NCI-H82 (cell line): ENCODE results near the gene ITGA2B.
"Not testable (repeated sequence)": the region's sequence is repeated elsewhere in the genome, so short reads cannot be mapped to it uniquely, and the experiment has no call there.

Source experiments
- DNase-seq: peaks from one replicate; lab custom pipeline; 2025; lab: John Stamatoyannopoulos, UW

Gene ITGA2B

DNA sequence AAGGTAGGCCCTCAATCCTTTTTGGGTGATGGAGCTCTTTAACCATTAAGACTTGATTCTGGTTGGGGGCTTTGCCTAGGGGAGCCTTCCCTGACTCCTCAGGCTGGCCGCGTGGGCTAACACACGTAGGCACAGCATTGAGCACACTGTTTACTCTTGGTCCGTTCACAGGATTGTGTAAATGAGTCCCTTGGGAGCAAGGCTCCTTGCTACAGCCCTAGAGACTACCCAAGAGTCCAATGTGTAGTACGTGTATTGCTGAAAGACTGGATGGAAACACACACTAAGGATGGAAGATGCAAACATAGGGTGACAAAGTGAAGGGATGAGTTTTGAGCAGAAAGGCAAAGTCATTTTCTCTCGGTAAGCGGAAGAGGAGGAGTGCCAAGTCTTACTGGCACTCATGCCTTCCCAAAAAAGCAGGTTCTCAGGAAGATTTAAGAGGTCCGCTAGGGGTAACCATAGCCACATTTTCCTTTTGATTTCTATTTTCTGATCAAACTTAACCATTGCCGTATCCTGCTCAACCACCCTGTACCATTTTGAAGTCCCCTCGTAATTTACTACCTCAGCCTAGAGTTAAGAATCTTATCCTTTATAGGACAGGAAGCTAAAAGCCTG, 911 bp upstream of the ITGA2B start:
- DNase-seq: peak; percentile 19

DNA sequence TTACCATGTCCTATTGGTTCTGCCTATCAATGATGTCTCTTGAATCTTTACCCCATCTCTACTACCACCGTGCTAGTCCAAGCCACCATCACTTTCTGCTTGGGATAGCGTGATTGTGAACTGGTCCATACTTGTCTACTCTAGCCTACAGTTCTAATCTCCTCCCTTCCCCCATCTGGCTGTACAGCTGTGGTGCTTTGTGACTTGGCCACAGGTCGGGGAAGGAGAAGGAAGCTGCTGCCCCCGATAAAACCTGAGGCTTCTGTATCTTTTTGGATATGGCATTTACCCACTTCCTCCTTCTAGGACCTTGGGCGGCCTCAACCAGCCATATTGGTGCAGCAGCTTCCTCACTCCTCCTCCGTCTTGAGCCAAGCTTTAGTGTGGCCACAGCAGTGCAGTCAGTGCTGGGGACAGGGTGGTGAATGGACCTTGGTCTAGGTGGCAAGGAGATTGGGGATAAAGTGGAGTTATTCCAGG, 314 bp upstream of the ITGA2B start:
- peak; percentile 31 for DNase-seq

DNA sequence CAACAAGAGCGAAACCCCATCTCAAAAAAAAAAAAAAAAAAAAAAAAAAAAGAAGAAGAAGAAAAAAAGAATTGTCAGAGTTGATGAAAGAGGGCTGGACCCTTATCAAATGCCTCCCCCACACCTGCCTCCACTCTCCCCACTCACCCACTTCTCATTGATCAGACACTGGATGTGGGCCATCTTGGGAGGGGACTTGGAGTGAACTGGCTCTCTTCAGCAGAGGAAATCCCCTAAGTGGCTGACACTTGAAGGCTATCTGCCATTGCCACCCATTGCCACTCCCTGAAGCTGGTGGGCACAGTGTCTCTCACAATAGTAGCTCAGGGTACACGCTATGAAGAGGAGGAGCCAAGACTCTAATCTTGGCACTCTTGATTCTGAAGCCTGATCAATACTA, 1.6 kb downstream of the ITGA2B start:
- no peak for DNase-seq

DNA sequence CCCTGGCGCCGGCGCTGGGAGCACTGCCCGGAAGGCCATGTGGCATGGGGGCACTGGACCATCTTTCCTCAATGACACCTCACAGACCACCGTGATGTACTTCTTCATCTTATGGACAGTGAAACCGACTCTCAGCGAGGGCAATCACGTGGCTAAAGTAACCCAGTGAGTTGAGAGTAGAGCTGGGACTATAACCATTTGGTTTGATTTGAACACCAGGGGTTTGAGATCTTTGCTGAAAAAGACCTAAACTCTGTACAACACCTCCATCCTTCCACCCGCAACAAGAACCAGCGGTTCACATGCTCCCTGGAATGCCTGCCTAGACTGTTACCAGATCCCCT, 3.3 kb downstream of the ITGA2B start:
- no peak for DNase-seq

DNA sequence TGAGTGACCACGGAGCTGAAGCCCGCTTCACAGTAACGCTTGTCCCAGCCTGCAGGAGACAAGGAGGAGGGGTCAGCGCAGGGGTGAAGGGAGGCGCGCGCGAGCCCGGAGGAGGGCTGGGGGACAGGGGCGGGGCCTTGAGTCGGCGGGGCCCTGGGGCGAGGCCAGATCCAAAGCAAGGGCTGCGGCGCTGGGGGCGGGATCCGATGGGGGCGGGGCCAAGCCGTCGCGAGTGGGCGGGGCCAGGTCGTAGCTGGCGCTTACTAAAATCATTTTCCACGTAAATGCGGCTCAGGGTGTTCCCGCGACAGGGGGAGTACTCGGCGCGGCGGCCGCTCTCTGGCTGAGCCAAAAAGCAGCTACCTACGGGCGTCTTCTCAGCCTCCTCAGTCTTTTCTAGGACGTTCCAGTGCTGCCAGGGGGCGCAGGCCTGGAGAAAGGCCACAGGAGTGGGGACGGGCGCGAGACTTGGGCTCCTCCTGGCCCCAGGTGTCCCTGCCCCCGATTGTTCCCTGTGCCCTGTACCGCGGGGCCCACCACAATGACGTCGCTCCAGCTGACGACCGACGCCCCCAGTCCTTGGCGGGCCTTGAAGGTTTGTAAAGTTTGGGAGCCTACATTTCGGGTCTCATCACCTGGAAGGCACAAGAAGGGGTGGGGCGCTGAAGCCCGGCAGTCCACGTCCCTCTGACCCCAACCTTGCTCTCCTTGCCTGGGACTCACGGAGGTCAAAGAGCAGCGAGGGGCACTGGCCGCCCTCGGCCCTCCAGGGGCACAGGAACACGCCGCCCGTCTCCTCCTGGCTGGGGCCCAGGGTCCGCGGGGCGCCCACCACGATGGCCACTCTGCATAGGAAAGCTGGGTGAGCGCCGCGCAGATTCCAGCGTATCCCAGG, 3.9 kb downstream of the ITGA2B start:
- peak; percentile 94 for DNase-seq

DNA sequence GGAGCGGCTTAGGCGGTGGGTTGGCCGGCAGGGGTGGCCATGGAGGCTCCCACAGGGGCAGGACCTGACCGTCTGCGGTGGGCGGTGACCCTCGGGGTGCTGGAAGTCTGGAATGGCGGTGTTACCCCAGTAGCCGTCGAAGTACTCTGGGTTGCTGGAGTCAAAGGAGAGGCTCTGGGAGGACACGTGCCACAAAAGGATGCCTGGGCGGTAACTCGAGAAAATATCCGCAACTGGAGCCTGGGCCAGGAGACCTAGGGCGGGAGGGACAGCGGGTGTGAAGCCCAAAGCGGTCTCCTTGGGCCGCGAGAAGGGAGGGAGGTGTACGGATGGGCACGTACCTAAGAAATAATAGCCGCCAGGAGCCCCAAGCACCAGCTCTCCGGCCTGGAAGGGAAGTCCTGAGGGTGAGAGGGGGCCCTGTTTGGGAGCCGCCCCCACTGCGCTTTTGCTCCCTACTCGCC, 4.6 kb downstream of the ITGA2B start:
- no peak for DNase-seq

DNA sequence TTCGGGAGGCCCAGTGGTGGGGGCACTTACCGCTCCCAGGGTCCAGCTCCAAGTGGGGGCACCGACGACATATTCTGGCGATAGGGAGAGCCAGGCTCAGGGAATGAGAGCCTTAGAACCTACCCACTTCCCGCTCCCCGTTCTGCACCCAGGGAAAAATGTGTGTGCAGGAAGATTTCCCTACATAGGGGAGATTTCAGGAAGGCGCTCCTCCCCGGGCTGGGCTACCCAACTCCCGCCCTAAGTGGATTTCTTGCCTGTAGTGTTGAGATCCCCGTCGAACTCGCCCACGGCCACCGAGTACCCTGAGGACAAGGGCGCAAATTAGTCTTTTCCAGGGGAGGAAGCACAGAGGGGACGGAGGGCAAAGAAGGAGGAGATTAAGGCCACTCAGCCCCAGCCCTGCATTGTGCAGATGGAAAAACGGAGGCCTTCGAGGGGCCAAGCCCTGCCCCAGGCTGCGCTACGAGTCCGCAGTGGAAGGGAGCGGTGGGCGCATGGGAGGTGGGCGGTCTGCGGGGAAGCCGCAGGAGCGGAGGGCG, 5.1 kb downstream of the ITGA2B start:
- peak; percentile 57 for DNase-seq

DNA sequence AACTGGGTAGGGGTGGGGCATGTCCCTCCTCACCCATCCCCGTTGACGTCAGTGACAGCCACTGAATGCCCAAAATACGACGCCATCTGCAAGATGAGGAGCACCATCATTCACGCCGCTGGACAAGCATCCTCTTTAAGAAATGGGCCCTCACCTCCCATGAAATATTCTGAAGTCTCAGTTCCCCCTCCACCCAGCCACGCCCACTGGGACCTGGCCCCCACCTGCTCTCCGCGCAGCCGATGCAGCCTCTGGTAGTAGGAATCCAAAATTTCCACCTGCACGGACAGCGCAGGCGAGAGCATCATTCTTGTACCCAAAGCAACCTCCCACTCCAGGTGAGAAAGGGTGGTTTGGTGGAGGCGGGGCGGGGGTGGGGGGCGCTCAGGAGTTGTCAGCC, 5.6 kb downstream of the ITGA2B start:
- DNase-seq: no peak

DNA sequence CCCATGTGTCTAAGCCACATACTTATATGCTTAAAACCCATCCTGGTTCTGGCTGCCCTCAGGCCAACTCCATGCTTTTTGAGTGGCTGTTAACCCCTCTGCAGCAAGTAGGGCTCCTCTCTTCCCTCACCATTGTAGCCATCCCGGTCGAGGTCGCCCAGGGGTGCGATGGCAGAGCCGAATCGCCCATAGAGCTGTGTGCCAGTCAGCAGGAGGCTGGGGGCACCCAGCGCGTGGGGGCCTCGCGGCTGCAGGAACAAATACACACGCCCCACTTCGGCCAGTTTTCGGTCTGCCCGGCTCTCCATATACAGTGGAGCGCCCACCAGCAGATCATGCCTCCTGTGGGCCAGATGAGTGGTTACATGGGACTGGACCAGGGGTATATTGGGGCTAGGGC, 6.1 kb downstream of the ITGA2B start:
- no peak for DNase-seq

DNA sequence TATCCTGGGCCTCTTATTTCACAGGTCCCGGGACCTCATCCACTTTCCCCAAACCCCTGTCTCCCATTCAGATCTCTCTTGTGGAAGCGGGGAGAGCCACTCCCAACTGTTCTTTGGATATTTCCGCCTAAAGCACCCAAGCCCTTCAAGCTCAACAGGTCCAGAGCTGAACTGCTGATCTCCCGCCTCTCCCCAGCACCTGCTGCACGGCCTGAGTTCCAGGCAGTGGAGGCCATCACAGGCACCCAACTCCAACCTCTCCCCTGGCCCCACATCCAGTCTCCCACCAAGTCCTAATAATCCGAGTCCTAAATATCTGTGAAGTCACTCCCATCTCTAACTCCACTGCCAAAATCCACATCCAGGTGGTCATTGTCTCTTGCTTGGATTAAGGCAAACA, 6.5 kb downstream of the ITGA2B start:
- peak; percentile 87 for DNase-seq

DNA sequence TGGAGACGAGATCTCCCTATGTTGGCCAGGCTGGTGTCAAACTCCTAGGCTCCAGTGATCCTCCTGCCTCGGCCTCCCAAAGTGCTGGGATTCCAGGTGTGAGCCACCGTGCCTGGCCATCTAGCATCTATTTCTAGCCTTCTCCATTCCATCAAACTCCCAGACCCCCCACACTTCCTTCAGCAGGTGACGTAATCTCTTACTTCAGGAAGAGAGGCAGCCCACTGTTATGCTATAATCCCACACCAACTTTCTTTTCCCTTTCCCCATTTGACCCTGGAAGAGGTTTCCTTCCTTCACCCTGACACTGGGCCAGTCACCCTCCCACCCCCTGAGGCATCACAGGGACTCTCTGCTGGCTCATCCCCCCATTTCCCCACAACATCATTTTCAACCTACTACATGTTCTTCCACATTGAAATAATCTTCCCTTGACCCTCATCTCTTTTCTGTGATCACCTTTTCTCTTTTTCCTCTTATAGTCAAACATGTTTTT, 7.6 kb downstream of the ITGA2B start:
- no peak for DNase-seq

DNA sequence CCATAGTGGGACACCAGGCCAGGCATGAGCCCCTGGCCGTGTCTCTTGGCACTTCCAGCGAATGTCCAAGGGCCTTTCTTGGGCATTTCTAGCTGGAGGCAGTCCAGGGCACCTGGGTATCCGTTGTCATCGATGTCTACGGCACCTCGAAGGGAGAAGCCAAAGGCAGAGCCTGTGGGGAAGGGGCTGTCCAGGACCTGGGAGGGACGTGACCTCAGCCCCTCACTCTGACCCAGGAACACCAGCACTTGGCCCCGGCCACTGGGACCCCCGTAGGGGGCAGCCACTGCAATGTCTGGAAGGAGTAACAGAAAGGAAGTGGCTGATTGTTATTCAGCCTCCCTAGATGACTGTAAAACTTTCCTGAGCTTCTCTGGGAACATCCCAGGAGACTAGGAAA, 8.7 kb downstream of the ITGA2B start:
- no peak for DNase-seq

DNA sequence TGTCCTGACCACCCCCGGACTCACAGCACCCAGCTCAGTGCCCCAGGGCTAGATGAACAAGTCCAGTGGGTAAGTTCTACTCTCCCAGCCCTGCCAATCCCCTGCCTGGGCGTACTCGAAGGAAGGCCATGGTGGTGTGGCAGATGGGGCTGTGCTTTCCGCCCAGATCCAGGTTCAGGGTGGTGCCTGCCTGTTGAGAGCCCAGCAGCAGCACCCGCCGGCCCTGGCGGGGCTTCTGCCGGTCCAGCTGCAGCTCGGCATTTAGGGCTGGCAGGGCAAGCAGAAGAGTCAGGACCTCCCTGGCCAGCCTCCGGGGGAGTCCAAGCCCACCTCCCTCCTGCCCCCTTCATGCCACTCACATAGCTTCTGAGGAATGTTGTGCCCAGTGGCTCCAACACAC, 9.6 kb downstream of the ITGA2B start:
- no peak for DNase-seq

DNA sequence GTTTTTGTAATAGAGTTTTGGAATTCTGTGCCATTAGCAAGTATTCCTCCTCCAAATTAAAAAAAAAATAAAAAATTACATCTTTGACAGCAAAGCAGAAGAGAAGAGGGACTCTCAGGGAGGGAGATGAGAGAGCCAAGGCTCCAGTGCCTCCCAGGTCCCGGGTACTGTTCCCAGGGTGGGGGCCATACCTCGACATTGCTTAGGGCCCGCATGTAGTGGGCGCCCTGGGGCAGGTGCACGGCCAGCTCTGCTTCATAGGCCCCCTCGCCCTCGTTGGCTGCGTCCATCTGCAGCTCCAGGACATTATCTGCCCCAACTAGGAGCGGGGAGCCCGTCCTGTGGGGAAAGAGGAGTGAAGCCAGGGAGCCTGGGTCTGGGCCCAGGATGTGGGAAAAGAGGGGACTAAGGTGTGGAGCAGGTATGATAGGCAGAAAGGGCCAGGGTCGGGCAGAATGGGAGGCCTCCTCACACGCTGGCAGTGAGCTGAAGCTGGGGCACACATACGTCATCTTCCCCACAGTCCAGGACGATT, 11.2 kb downstream of the ITGA2B start:
- DNase-seq: no peak

DNA sequence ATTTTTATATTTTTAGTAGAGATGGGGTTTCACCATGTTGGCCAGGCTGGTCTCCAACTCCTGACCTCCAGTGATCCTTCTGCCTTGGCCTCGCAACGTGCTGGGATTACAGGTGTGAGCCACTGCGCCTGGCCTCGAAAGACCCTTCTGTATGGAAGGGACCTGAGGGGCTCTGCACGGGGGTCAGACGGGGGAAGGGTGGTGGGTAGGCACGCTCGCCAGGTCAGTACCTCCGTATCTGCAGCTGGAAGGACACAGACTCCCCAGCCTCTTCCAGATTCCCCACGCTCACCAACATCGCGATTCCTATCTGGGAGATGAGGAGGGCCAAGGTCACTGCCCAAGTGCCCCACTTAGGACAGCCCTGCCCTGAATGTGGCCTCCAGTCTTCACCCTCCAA, 12.7 kb downstream of the ITGA2B start:
- DNase-seq: no peak

DNA sequence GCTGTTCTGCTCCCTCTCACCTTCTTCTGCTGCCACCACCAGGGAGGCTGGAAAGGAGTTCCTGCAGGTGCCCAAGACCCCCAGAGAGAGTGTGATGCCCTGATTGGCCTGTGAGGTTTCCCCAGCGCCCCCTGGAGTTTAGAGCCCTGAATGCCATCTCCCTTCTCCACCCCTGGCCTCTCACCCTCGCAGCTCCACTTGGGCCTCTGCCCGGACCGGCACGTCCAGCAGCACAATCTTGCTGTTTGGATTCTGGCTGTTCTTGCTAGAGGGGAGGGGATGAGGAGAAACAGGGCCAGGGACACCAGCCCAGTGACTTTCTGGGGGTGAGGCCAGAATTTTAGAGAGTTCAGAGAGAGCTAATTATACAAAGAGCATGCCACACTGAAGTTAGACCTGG, 13.3 kb downstream of the ITGA2B start:
- peak; percentile 69 for DNase-seq

DNA sequence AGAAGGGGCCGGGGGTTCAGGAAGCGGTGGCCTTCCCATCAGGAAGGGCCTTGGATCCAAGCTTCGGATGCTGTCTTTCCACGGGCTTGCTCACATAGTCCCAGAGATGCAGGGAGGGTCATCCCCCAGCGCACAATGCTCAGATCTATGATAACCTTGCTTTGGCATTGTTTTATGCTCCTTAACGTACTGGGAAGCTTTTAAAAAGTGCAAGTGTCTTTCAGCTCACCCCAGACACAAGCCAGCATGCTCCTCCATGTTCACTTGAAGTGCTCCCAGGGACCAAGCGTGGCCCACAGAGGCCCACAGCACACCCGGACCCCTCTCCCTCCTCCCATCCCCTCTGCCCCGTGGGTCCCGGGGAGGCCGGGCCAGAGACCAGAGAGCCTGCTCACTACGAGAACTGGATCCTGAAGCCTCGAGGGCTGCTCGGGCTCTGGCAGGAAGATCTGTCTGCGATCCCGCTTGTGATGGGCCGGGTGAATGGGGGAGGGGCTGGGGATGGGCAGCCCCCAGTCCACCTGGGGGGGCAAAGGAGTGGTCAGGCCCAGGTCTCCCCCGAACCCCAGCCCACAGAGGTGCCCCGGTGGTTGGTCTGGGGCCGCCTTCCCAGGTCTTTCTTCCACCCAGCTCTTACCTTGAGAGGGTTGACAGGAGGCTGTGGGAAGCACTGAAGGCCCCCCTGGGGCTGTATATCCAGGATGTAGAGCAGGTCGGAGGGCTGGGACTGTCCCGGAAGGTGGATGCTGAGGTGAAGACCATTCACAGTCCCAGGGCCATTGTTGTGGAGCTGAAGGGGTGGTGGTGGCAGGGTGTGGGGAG, 14.0 kb downstream of the ITGA2B start:
- no peak for DNase-seq

DNA sequence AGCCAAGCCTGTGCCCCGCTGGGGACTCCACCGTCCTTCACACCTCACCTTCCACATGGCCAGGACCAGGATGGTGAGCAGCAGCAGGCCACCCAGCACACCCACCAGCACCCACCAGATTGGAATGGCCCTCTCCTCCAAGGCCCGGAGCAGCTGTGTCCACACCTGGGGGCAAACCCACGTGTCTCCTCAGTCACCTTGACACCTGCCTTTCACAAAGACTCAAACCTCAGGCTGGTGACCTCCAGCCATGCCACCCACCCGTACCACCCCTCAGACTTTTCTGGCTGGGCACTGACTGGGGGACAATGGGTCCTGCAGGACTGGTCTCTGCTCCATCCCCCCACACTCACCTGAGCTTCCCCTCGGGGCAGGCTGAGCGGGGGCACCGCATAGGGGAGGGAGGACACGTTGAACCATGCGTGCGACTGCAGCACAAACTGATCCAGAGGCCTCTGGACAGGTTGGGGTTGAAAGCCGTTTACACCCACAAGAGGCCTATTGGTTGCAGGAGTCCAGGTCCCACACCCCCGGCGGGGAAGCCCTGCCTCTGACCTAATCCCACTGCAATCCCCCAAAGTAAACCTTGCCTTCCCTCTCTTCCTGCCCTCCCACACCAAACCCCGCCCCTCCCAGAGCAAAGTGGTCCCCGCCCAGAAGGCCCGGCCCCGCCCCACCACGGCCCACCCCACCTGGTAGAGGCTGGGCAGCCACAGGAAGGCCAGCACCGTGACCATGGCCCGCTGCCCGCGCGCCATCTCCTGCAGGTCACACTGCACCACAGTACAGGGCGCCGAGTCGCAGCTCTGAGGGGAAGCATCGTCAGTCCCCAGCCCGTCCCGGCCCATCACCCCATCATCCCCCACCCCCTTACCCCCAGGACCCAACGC, 14.9 kb downstream of the ITGA2B start:
- DNase-seq: peak; percentile 92

DNA sequence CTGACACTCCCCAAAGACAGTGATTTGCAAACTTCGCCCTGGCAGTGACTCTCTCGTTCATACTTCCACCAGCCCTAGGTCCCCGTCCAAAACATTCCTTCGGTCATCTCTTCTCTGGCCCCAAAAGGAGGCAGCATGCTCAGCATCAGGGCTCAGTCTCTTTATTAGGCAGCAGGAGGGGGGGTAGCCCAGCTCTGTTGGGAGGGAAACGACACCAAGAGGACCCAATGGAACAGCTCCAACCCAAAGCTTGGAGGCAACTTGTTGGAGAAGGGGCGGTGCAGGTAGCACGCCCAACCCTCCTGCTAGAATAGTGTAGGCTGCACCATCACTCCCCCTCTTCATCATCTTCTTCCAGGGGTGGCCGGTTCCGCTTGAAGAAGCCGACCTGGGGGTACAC, 17.4 kb downstream of the ITGA2B start:
- no peak for DNase-seq

DNA sequence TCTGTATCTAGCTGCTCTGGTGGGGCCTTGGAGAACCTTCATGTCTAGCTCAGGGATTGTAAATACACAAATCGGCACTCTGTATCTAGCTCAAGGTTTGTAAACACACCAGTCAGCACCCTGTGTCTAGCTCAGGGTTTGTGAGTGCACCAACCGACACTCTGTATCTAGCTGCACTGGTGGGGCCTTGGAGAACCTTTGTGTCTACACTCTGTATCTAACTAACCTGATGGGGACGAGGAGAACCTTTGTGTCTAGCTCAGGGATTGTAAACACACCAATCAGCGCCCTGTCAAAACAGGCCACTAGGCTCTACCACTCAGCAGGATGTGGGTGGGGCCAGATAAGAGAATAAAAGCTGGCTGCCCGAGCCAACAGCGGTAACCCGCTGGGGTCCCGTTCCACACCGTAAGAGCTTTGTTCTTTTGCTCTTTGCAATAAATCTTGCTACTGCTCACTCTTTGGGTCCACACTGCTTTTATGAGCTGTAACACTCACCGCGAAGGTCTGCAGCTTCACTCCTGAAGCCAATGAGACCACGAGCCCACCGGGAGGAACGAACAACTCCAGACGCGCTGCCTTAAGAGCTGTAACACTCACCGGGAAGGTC, 19.9 kb downstream of the ITGA2B start:
- not testable (repeated sequence) for DNase-seq
